Hematopoietic multipotent progenitor cell (in vitro differentiated cells): ENCODE results near the gene MN1. TPM values are rescaled to one million over a fixed set of nuclear protein-coding genes. Genes with fewer than 3 reads are reported as not detected.

Experiments
- DNase-seq, 3 donors: peaks; one replicate each; pipeline ENCODE4 v3.0.0-alpha.2; 2011 to 2015; ENCODE audit warnings: low read depth in 2 of 3, low spot score in 2 of 3
- total RNA-seq: library from RNA; depleted of rRNA; stranded (reverse); fragments of >200 nt; gene quantifications from one replicate; pipeline ENCODE4 v1.2.3, GENCODE V29; 2012

Gene MN1
- total RNA-seq, 1 donor, result 14.8 TPM

DNA sequence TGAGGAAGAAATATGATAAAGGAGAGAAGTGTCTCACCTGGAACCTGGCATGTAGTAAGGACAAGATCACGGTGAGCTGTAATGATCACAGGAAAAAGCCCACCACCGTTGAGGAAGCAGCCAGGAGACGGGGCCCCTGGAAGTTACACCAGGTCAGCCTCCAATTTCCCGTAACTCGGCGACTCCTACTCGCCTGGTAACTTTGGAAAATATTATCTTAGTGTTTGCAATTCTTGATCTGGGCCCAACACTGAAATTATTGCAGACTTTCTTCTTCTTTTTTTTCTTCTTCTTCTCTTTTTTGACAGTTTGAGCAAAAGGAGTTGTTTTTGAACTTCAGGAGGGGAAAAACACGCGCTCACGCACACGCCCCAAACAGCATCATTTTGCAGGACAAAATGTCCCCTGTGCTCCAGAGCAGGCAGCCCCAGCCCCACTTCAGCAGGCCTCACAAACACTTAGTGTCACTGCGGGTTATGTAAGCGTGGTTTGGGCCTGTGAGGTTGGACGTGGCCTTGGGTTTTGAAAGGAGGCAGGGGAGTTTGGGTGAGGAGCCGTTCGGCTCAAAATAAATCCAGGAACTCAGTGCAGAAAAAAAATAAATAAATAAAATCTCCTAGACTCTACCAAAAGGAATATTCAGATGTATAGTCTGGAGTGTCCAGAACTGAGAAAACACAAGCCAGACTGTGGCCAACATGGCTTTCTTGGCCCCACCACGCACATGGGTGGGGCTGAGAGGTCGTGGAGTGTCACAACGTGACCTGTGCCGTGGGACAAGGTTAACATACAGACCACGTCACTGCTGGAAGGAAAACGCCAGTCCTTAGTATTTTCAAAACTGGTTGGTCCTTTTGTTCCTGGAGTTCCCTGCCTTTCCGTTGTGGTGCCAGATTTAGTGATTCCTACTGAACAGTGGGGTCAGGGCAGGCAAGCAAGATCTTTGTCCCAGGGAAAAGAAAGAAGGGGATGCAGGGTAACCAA is 26.3 kb upstream of the MN1 start:
- DNase-seq, result peak in 1 of 3 donors; percentile 31

DNA sequence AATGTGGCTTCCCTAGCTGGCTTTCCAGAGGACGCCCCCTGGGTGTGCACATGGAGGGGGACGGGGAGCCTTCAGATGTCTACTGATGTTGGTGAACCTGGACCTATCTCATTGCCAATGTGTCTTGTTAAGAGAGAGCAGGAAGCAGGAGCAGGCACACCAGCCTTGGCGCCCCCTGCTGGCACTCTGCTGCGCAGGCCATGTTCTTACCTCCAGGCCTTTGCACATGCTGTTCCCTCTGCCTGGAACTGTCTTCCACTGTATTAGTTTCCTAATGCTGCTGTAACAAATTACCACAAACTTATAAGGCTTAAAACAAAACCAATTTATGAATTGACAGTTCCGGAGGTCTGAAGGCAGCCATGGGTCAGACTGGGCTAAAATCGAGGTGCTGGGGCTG is 23.6 kb upstream of the MN1 start:
- no peak for DNase-seq

DNA sequence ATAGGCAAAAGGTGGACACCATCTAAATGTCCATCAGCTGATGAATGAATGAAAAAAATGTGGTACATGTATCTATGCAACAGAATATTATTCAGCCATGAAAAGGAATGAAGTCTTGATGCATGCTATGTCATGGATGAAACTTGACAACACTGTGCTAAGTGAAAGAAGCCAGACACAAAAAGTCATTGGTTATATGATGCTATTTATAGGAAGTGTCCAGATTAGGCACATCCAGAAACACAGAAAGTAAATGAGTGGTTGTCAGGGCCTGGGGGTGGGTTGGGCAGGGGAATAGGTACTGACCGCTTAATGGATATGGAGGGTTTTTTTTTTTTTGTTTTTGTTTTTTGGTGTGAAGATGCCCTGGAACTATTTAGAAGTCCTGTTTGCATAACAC is 21.7 kb upstream of the MN1 start:
- no peak for DNase-seq

DNA sequence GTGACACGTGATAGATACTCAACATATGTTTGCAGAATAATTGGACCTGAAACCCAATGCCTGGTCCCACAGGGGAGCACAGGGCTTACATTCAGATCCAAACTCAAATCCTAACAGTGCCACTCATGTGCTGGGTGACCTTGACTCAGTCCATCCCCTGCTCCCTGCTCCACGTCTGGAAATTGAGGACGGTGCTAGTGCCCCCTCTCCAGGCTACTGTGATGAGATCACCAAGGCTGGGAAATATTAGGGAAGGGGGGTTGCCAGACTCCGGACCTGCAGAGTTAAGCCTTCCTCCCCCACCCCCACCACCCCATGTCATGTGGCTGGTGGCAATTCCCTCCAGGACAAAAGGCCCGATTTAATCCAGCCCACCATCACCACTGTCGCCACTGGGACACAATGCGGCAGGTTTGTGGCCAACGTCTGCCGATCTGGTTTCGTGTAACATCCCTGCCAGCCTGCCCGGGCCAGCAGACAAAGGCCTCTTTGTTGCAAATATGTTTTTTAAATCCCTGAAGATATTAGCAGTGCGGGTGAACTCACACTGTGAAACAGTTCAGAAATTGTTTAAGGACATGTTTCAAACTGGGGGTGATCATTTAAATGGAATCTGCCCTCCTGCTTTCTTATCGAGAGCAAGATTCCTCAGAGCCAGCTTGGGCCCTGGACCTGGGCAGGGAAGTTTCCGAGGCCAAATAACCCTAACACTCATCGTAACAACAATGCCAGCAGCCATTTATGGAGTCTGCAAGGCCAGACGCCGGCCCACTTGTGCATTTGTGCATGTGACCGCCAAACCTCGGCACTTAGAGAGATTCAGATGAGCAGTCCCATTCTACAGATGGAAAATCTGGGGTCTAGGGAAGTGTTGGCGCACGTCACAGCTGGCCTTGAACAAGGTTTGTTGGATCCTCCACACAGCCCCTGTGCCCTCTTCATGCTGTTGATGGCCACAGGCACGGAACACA is 19.6 kb upstream of the MN1 start:
- DNase-seq, result no peak

GRCh38 chr22:27816552-27816951 is 15.0 kb upstream of the MN1 start:
- no peak for DNase-seq

- no peak for DNase-seq
Observed at GRCh38 chr22:27815826-27816530, 14.4 kb upstream of the MN1 start.

DNA sequence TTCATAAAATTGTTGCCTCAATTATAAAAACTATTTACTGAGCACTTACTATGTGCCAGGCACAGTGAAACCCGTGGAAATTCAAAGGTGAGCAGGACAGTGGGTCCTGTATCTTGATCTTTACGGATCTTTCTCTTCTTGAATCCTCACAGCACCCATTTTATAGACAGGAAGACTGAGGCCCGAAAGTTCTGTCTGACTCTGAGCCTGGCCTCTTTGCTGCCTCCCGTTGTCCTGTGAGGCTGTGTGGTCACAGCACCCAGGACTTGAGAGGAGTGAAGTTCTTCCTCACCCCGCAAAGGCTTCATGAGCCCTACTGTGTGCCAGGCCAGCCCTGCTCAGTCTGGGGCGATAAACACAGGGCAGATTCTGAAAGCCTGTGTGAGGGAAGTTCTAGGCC is 13.4 kb upstream of the MN1 start:
- no peak for DNase-seq

DNA sequence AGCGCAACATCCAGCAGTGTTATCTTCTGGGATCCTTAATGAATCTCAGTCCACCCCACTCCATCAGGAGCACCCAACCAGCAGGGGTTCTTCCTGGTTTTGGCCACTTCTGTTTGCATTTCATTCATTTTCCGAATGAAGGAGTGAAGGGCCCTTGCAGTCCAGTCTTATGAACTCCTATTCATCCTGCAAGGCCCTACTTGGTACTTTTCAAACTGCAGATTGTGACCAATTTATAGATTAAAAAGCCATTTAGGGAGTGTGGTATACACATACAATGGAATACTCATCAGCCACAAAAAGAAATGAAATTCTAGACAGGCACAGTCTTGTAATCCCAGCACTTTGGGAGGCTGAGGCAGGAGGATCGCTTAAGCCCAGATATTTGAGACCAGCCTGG is 10.2 kb upstream of the MN1 start:
- no peak for DNase-seq

DNA sequence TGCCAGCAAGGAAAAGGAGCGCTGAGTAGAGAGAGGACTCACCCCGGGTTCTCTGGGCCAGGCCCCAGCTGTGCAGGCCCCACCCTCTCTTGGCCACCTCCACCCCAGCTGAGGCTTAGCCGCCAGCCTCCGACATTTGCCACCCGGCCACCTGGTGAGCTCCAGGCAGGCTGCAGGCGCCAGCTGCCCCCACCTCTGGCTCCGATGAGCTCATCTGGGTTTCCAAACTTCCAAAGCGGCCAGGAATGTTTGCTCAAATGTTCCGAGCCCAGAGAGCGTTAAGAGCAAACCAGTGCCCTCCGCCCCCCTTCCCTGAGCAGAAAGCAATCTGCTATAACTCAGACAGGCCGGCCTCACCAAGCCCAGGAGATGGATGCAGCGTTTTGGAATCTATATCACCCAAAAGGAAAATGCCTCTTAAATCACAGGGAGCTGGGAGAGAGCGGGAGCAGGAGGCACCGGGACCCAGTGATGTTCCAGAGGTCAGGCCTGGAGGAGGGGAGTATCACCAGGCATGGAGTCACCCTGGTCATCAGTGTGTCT is 9.1 kb upstream of the MN1 start:
- no peak for DNase-seq

- no peak for DNase-seq
Observed at GRCh38 chr22:27809700-27810608, 8.4 kb upstream of the MN1 start.

- peak in 2 of 3 donors; percentile 59 to 86 for DNase-seq
Observed at GRCh38 chr22:27809226-27809603, 7.7 kb upstream of the MN1 start.

- no peak for DNase-seq
Observed at GRCh38 chr22:27808451-27809225, 7.1 kb upstream of the MN1 start.

GRCh38 chr22:27805841-27806240 is 4.3 kb upstream of the MN1 start:
- DNase-seq, result no peak

DNA sequence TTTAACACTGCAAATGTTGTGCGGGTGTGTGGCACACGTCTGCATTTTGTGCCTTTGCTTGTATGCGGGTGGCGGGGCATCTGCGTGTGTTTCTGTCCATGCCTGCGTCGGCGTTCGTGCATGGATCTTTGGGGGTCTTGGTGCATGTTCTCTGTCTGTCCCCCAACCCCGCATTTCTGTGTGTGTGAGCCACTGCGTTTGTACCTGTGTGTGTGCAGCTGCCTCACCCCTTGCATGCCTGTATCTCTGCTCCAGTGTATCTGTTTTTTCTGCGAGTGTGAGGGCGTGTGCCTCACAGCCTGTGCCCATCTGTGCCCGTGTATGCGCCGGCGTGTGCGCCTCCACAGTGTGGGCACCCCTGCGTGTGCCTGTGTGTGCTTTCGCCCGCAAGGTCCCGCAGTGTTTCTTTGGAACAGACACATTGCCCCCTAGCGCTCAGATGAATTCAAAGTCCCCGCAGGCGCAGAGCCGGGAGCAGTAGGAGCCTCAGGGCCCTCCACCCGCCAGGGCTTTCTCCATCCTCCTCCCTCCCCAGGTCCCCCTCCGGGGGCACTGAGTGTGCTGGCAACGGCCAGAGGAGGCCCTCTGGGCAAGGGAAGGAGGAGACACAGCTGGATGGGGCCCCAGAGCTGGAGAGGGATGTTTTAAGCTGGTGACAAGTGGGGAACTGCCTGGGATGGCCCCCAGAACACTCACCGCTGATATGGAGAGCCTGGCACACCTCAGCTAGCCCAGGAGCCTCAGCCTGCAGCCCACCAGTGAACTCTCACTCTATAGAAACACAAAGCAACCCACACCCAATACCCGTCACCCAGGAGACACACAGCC is 3.1 kb upstream of the MN1 start:
- peak in 2 of 3 donors; percentile 77 to 86 for DNase-seq

DNA sequence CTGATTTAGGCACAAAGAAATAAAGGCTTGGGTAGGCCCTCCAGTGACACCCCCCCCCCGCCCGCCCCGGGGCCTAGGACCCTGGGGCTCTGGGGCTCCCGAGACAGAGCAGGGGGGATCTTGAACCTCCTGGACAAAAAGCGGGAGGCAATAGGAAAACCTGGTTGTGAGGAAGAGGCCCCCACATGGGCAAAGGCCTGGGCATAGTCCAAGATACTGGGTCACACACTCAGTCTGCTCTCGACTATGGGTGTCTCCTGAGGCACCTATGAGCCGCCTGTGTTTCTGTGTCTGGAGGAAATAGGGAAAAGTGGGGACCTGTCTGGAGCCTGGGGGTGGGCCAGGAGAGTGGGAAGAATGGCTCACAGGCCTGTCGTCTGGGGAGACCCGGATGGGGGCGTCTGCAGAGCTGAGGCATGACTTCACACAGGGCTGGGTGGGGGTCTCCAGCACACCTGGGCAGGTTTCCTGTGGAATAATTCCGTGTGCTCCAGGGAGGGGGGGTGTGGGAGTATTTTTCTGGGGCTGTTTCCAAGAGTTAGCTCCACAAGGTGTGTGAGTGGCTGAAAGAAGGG is 2.4 kb upstream of the MN1 start:
- no peak for DNase-seq

GRCh38 chr22:27802346-27803073 is 954 bp upstream of the MN1 start:
- DNase-seq, result no peak

GRCh38 chr22:27801202-27801615 is 347 bp downstream of the MN1 start:
- DNase-seq, result peak in 1 of 3 donors; percentile 50
